ENCODE results near the gene TNFAIP3. TPM values are rescaled to one million over a fixed set of nuclear protein-coding genes. Genes with fewer than 3 reads are reported as not detected.

TNFAIP3 gene
- total and polyA plus RNA-seq, 2 of the 8 experiments (the other 6 are each of a cell fraction or from before 2014, with no cell fraction given): 1.6 to 2.0 TPM

- Histone ChIP-seq H3K4me3 (ENCODE audit: extremely low read depth in 1 of 4, insufficient read depth in 2 of 4, low read depth in 3 of 4, low read length in 4 of 4) (no peak overlapping the region), H3K36me3 (ENCODE audit: control insufficient read depth in 2 of 4, insufficient read depth in 4 of 4, low read length in 3 of 4) (no peaks in the 10 kb centered on the region), H2BK15ac (ENCODE audit: low read length) (no peak overlapping the region), H3K4ac (replicated peaks; ENCODE audit: insufficient read length, low read depth, low read length) (no peak overlapping the region), H3K27ac (ENCODE audit: low read depth, low read length) (no peak overlapping the region), H2AK5ac (ENCODE audit: low read depth, low read length) (no peak overlapping the region), H3K79me2 (ENCODE audit: control insufficient read depth in 1 of 2, insufficient read depth in 2 of 2, low read length in 2 of 2) (no peaks in the 10 kb centered on the region), H3K4me1 (replicated peaks in 1 of 4; ENCODE audit: control insufficient read depth in 3 of 4, insufficient read depth in 4 of 4, low read length in 3 of 4) (no peaks in the 10 kb centered on the region), H3K9ac (replicated peaks in 1 of 4; ENCODE audit: extremely low read depth in 1 of 4, low read depth in 3 of 4, low read length in 3 of 4) (no peak overlapping the region), H3K79me1 (ENCODE audit: low read depth, low read length) (no peaks in the 10 kb centered on the region), H4K91ac (replicated peaks; ENCODE audit: insufficient read length, low read length) (no peak overlapping the region), H3K4me2 (ENCODE audit: insufficient read depth in 1 of 2, low read depth in 2 of 2, low read length in 2 of 2) (no peak overlapping the region), H3K9me3 (ENCODE audit: insufficient read depth in 2 of 2, low read depth in 1 of 2, low read length in 1 of 2) (no peaks in the 10 kb centered on the region), H3K23ac (ENCODE audit: insufficient read length) (no peak overlapping the region), H4K5ac (ENCODE audit: insufficient read length, low read depth, low read length) (no peak overlapping the region), H3K18ac (ENCODE audit: extremely low read depth, low read length) (no peak overlapping the region), H3K56ac (replicated peaks; ENCODE audit: insufficient read length, low read depth, low read length) (no peak overlapping the region), H3K23me2 (ENCODE audit: low read depth, low read length) (no peaks in the 10 kb centered on the region), H3K27me3 (replicated peaks in 1 of 4; ENCODE audit: control insufficient read depth in 3 of 4, extremely low read depth in 1 of 4, insufficient read depth in 3 of 4, low read length in 3 of 4) (no peaks in the 10 kb centered on the region), H2AFZ (ENCODE audit: low read length) (no peak overlapping the region), H2BK120ac (replicated peaks; ENCODE audit: low read depth, low read length) (no peak overlapping the region), H2BK20ac (ENCODE audit: low read length) (no peak overlapping the region), H2BK12ac (ENCODE audit: low read depth, low read length) (no peak overlapping the region), H2BK5ac (ENCODE audit: low read depth, low read length) (no peak overlapping the region), H4K8ac (ENCODE audit: extremely low read depth, insufficient read depth, low read length) (no peak overlapping the region), H4K20me1 (replicated peaks in 1 of 2; ENCODE audit: control insufficient read depth in 1 of 2, insufficient read depth in 2 of 2, low read length in 2 of 2) (no peaks in the 10 kb centered on the region), H3K14ac (ENCODE audit: insufficient read length) (no peak overlapping the region)
- TF ChIP-seq SIX5 (IDR thresholded peaks at IDR 0.05; ENCODE audit: low read depth, low read length) (no peak), USF2 (IDR thresholded peaks at IDR 0.05; ENCODE audit: low read length) (no peak), BCL11A (IDR thresholded peaks at IDR 0.05; ENCODE audit: low read depth in 2 of 2, low read length in 2 of 2) (no peak)
- no peak for DNase-seq (ENCODE audit: low read depth in 1 of 2, low spot score in 2 of 2)
- CTCF ChIA-PET (ENCODE audit: partially characterized antibody): interaction anchor here (1.1 kb wide), 1 partner anchor 14 kb away, joined by 4 read pairs; no protein-coding TSS in a partner anchor
- no peak for FAIRE-seq
- WGBS, 2 experiments (ENCODE audit: extremely low coverage in 1 of 2, insufficient coverage in 1 of 2, insufficient read length in 1 of 2, insufficient replicate concordance in 2 of 2, low coverage in 1 of 2, low lambda C conversion rate in 2 of 2, missing lambda C conversion rate in 1 of 2): 92% methylated on average over 3 of the region's 3 CpGs; no CpG with 5 or more reads in 1 of the 2 experiments
- POLR2A ChIA-PET (ENCODE audit: partially characterized antibody): no interaction called here
These were observed 15.4 kb upstream of the TNFAIP3 start for GRCh38 chr6:137851669-137852068.
